ENCODE results near the gene RALGPS1. TPM values are rescaled to one million over a fixed set of nuclear protein-coding genes. Genes with fewer than 3 reads are reported as not detected.

Gene RALGPS1
- total RNA-seq, 2 donors from 2014 or later: 1.4 to 13.8 TPM

DNA sequence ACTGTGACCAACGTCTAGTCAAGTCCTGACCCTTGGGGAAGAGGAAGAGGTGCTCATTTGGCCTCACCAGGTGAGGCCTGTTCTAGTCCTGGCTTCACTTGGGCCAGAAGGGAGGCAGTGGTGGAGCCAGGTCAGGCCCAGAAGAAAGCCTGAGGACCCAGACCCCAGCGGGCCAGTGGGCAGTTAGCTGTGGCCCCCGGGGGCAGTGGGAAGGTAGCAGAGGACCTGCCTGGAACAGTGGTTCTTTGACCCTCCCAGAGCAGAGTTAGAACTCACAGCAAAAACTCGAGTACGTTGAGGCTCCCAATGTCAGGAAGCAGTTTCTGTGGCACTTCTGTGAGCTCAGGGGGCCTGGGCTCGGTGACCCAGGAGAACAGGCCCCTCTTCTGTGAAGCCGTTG, 284.0 kb downstream of the RALGPS1 start:
- no peak for DNase-seq (ENCODE audit: low spot score in 2 of 2)
- no peaks in the 10 kb centered on the region for H3K36me3 Mint-ChIP-seq
- no peak overlapping the region for H3K27ac Mint-ChIP-seq
- no peak for ATAC-seq
- H3K9me3 Mint-ChIP-seq: no peaks in the 10 kb centered on the region

DNA sequence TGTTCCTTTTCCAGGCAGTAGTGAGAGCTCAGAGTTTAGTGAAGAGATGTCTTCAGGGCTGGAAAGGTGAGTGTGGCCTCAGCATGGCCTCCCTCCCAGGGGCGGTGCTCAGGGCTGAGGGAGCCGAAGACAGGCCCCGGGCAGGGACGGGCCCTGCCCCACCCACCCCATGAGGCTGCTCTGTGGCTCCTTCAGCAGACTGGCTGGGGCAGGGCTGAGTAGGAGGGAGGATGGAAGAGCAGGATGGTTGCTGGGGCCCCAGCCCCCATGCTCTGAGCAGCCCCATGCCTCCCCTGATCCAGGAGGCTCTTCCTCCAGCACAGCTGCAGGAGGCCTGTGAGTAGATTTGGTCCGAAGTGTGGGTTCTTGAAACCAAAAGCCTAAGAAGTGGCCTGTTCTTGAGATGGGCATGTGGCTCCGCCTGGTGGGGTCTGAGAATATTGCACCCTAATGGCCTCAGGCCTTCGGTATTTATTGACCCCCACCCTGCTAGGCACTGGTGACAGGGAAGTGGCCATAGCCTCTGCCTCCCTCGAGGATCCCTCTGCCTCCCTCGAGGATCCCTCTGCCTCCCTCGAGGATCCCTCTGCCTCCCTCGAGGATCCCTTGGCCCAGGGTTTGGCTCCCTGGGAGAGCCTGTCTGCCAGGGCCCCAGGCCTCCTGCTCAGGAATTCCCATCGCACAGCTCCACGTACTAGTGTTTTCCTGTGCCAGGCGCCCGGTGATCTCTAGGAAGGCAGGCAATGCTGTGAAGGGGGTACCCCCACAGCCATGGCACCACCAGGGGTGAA, 284.6 kb downstream of the RALGPS1 start:
- H3K9me3 Mint-ChIP-seq: no peaks in the 10 kb centered on the region
- H3K27ac Mint-ChIP-seq: no peak overlapping the region
- DNase-seq (ENCODE audit: low spot score in 2 of 2) (peak; percentile 60 to 84), ATAC-seq (peak; percentile 71 to 78)
- H3K36me3 Mint-ChIP-seq: no peaks in the 10 kb centered on the region

DNA sequence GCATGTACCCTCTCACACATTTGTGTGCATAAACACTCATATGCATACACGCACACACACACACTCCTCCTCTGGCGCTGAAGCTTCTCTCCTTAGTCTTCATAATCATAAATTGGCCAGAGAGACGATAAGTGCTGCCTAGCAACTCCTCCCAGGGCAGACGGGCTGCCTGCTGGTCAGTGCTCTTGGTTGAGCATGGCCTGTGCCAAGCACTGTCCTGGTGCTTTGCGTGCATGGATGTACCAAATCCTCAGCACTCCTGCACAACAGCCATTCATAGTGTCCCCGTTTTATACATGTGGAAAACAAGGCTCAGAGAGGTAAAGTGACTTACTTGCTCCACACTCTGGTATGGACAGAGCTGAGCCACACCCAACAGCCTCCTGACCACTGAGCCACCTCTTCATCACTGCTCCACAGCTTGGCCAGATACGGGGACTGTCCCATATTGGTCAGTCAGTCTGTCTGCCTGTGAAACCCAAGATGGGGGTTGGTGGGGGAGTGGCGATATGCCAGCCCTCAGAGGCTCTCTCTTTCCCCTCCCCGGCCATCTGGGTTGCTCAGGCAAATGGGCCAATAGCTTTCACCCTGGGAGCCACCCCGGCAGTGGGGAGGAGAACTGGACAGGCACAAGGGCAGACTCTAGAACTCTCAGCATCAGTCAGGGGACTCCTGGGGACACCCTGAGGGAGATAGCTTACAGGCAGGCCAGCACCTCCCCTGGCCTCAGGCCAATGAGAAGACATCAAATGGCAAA, 285.7 kb downstream of the RALGPS1 start:
- H3K9me3 Mint-ChIP-seq: no peaks in the 10 kb centered on the region

DNA sequence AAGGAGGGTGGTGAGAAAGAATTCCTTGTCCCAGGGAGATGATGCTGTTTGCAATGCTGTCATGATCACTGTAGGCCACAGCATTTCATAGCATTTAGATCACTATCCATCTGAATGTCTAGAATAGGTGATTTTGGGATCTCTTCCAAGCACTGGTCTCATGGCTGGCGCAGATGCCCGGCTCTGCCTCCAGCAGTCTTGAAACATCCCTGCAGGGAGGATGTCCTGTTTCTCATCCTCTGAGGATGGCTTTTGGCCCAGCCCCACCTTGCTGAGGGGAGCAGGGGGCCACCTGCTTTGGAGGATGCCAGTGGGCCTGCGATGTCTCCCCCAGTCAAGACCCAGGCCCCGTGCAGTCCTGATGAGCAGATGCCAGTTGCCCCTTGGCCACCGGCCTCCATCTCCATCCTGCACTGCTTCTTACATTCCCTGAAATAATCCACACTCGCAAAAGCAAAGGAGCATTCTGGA, 286.5 kb downstream of the RALGPS1 start:
- H3K27ac Mint-ChIP-seq: no peak overlapping the region
- no peaks in the 10 kb centered on the region for H3K9me3 Mint-ChIP-seq
- H3K36me3 Mint-ChIP-seq: no peaks in the 10 kb centered on the region
- DNase-seq (ENCODE audit: low spot score in 2 of 2) (no peak), ATAC-seq (no peak)

More for the DNA sequence above, 285.7 kb downstream of the RALGPS1 start:
- no peak overlapping the region for H3K27ac Mint-ChIP-seq
- no peaks in the 10 kb centered on the region for H3K36me3 Mint-ChIP-seq
- DNase-seq (ENCODE audit: low spot score in 2 of 2) (no peak), ATAC-seq (no peak)

DNA sequence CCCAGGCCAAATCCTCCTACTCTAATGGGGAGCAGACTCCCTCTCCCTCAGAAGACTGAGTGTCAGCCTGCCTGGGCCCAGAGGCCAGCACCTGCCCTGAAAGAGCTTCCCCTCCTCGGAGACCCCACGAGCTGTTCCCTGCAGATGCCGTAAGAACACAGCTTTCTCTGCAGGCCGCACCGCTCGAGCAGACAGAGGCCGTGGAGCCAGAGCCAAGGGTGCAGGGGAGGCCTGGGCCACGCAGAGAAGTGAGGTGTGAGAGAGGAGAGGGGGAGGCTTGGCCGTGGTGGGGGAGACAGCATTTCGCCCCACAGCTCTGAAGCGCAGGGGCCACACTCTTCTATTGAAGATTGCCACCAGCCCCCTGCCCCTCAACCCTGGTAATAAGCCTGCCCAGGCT, 287.1 kb downstream of the RALGPS1 start:
- ATAC-seq (no peak), DNase-seq (ENCODE audit: low spot score in 2 of 2) (no peak)
- no peaks in the 10 kb centered on the region for H3K9me3 Mint-ChIP-seq
- no peaks in the 10 kb centered on the region for H3K36me3 Mint-ChIP-seq
- no peak overlapping the region for H3K27ac Mint-ChIP-seq

DNA sequence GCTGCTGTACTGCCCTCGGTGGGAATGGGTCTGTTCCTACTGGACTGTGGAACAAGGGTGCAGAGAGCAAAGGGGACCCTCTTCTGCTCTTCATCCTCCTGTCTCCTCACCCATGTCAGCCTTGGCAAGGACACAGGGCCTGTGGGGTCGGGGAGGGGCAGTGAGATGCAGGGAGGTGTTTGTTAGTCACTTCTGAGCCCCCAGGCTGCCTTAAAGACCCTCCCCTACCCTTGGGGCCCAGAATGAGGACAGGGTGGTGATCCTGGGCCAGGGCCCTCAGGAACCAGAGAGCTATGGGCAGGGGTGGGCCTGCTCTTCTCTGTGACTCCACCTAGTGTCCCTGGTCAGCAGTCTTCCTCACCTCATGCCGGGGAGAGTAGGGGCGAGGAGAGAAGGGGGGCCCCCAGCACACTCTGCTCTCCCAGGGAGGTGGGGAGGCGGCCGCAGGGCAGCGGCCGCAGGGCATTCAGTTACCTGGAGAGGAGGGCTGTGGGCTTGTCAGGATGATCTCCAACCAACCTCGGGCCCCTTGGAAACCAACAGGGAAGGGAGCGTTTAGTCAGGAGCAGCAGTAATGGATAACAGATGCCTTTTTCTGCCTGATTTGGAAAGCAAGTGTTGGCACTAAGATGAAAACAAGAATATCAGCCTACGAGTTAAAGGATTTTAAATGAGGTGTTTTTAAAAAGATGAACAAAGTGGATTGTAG, 288.0 kb downstream of the RALGPS1 start:
- DNase-seq (ENCODE audit: low spot score in 2 of 2): no peak
- H3K36me3 Mint-ChIP-seq: no peaks in the 10 kb centered on the region
- no peaks in the 10 kb centered on the region for H3K9me3 Mint-ChIP-seq
- peak overlapping the region; percentile 26 to 60 for H3K27ac Mint-ChIP-seq
- no peak for ATAC-seq

DNA sequence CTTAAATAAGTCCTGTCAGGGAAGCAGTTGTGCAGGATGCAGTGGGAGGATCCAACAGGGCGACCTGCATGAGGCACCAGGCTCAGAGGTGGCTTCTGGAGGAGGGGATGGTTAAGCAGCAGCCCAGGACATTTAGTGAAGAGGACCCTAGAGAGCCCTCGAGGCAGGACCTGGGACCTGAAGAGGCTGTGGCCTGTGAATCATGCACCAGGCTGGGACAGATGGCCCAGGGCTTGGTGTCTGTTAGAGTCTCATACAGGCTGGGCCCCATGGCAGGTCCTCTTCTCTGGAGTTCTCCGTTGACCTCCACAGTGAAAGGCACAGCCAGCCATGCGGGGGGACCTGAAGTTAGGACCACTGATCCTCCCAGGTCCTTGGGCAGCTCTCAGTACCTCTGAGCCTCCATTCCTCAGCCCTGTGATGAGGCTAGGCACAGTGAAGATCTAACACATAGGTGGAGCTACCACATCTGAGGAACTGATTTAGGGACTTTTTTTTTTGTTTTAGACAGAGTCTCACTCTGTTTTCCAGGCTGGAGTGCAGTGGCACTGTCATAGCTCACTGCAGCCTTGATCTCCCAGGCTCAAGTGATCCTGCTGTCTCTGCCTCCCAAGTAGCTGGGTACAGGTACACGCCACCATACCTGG, 289.2 kb downstream of the RALGPS1 start:
- H3K36me3 Mint-ChIP-seq: no peaks in the 10 kb centered on the region
- no peak overlapping the region for H3K27ac Mint-ChIP-seq
- ATAC-seq (peak in 1 of 2 donors; percentile 16), DNase-seq (ENCODE audit: low spot score in 2 of 2) (no peak)
- no peaks in the 10 kb centered on the region for H3K9me3 Mint-ChIP-seq

DNA sequence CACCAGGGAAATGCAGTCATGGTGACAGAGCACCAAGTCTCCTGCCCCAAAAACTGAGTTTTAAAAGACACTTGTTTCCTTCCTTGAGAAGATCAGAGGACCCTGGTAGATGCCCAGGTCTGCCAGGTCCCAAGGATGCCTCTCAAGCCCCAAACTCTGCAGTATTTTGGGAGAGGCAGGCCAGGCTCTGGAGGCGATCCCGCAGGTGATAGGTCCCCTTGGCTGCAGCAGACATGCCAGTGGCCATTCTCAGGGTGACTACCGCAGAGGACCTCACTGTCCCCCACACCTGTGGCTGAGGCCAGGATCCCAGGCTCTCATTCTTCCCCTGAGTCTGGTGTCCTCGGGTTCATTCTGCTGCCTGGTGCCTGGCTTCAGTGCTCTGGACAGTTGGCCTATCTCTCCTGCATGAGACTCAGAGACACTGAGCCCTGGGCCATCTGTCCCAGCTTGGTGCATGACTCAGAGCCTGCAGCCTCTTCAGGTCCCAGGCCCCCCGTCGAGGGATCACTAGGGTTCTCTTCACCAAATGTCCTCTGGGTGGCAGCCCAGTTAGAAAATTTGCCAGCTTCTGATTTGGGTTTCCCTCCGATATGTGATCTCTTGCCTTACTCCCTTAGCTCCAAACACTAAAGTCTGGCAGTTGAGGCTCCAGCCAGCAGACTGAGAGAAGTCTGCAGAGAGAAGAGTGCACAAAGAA, 290.3 kb downstream of the RALGPS1 start:
- DNase-seq (ENCODE audit: low spot score in 2 of 2): no peak
- no peak overlapping the region for H3K27ac Mint-ChIP-seq

GRCh38 chr9:127205952-127206351, 291.4 kb downstream of the RALGPS1 start:
- Mint-ChIP-seq H3K27ac (no peak overlapping the region), H3K9me3 (no peaks in the 10 kb centered on the region), H3K36me3 (no peaks in the 10 kb centered on the region)
- ATAC-seq (no peak), DNase-seq (ENCODE audit: low spot score in 2 of 2) (no peak)

More for the DNA sequence above, 290.3 kb downstream of the RALGPS1 start:
- Mint-ChIP-seq H3K9me3 (no peaks in the 10 kb centered on the region), H3K36me3 (no peaks in the 10 kb centered on the region)
- no peak for ATAC-seq

- DNase-seq (ENCODE audit: low spot score in 2 of 2) (no peak), ATAC-seq (no peak)
- Mint-ChIP-seq H3K36me3 (no peaks in the 10 kb centered on the region), H3K27ac (no peak overlapping the region), H3K9me3 (no peaks in the 10 kb centered on the region)
These were observed 292.1 kb downstream of the RALGPS1 start for GRCh38 chr9:127206666-127207065.

DNA sequence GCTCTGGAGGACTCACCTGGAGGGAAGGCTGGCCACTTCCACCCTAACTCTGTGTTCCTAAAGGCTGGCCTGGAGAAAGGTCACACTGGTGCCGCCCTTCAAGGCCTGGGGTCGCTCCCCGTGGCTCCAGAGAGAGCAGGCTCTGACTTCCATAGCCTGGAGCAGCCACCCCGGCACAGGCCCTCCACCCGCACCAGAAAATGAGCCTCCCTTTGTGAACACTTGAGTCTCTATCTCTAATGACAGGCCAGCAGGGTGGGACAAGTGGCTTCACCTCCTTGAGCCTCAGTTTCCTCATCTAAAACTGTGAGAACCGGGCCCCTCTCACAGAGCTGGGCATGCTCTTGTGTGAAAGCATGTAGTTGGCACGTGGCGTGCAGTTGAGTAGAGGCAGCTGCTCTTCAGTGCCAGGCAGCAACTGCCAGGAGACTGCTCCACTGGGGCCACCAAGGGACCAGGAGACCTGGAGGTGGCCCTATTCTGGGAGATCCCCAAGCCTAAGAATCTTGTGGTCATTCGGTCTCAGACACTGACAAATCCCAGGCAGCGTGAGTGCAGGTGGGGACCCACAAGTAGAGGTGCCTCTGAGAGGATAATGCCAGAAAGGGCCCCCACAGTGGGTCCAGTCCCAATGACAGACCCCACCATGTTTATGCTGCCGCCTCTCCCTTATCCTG, 293.3 kb downstream of the RALGPS1 start:
- DNase-seq (ENCODE audit: low spot score in 2 of 2) (no peak), ATAC-seq (no peak)
- Mint-ChIP-seq H3K27ac (no peak overlapping the region), H3K36me3 (no peaks in the 10 kb centered on the region), H3K9me3 (no peaks in the 10 kb centered on the region)

- peak overlapping the region in 1 of 2 donors; percentile 33 for H3K27ac Mint-ChIP-seq
- H3K36me3 Mint-ChIP-seq: no peaks in the 10 kb centered on the region
- no peak for ATAC-seq
- DNase-seq (ENCODE audit: low spot score in 2 of 2): no peak
- H3K9me3 Mint-ChIP-seq: no peaks in the 10 kb centered on the region
These were observed 293.8 kb downstream of the RALGPS1 start for GRCh38 chr9:127208416-127208815.

GRCh38 chr9:127209220-127209619, 294.6 kb downstream of the RALGPS1 start:
- H3K36me3 Mint-ChIP-seq: no peaks in the 10 kb centered on the region
- ATAC-seq: no peak
- H3K27ac Mint-ChIP-seq: no peak overlapping the region
- no peak for DNase-seq (ENCODE audit: low spot score in 2 of 2)
- no peaks in the 10 kb centered on the region for H3K9me3 Mint-ChIP-seq

GRCh38 chr9:127209948-127210640, 295.5 kb downstream of the RALGPS1 start:
- Mint-ChIP-seq H3K9me3 (no peaks in the 10 kb centered on the region), H3K27ac (no peak overlapping the region), H3K36me3 (no peaks in the 10 kb centered on the region)
- DNase-seq (ENCODE audit: low spot score in 2 of 2): no peak
- ATAC-seq: no peak
